NT2/D1 (cell line): ENCODE measurements around the gene AP1G2.

Source experiments
- DNase-seq: peaks from one replicate; pipeline ENCODE4 v3.0.0-alpha.2; 2011; ENCODE audit warnings: low read depth, low spot score
- H3K27me3 ChIP-seq: 2 replicates; pipeline ENCODE4 v1.6.0; 2011; ENCODE audit warnings: mild to moderate bottlenecking; ENCODE audit not compliant: insufficient read length, insufficient read depth
- H3K36me3 ChIP-seq: 2 replicates; pipeline ENCODE4 v1.6.1; 2011; ENCODE audit warnings: mild to moderate bottlenecking, low read length, mixed read lengths; ENCODE audit not compliant: insufficient read depth, insufficient read length
- H3K4me1 ChIP-seq: 2 replicates; pipeline ENCODE4 v1.5.1; 2011; ENCODE audit not compliant: insufficient read depth, insufficient read length
- H3K4me3 ChIP-seq: 2 replicates; pipeline ENCODE4 v1.5.1; 2011; ENCODE audit warnings: low read depth; ENCODE audit not compliant: insufficient read length
- H3K9ac ChIP-seq: 2 replicates; pipeline ENCODE4 v1.6.0; 2011; ENCODE audit warnings: low read depth; ENCODE audit not compliant: insufficient read length
- H3K9me3 ChIP-seq: 2 replicates; pipeline ENCODE4 v1.5.1; 2011; ENCODE audit warnings: mild to moderate bottlenecking, low read length; ENCODE audit not compliant: insufficient read depth
- SUZ12 ChIP-seq: IDR thresholded peaks from 2 replicates; pipeline ENCODE4 v1.6.1; 2011; ENCODE audit not compliant: insufficient read length, insufficient read depth; ENCODE audit errors: extremely low read depth
- YY1 ChIP-seq: IDR thresholded peaks from 2 replicates; pipeline ENCODE4 v1.6.1; 2011; ENCODE audit not compliant: insufficient read length, insufficient read depth
- ZNF274 ChIP-seq: IDR thresholded peaks from 2 replicates; pipeline ENCODE4 v1.6.1; 2011; ENCODE audit warnings: mild to moderate bottlenecking, low read depth, low read length

Gene AP1G2

GRCh38 chr14:23513005-23513817 lies 54.4 kb downstream of the AP1G2 start:
- Histone ChIP-seq H3K9me3 (no peaks in the 10 kb centered on the region), H3K9ac (no peak overlapping the region), H3K4me1 (peaks cover 2% of the 10 kb centered on the region), H3K27me3 (no peaks in the 10 kb centered on the region), H3K4me3 (no peak overlapping the region), H3K36me3 (peaks cover 7% of the 10 kb centered on the region)
- TF ChIP-seq YY1 = no peak
- no peak for TF ChIP-seq ZNF274
- TF ChIP-seq SUZ12 = no peak
- DNase-seq = no peak

GRCh38 chr14:23512156-23512555 lies 55.4 kb downstream of the AP1G2 start:
- no peak overlapping the region for H3K9ac ChIP-seq
- no peak for DNase-seq
- no peak overlapping the region for H3K4me3 ChIP-seq
- H3K36me3 ChIP-seq = peaks cover 7% of the 10 kb centered on the region
- H3K4me1 ChIP-seq = peaks cover 2% of the 10 kb centered on the region
- no peak for TF ChIP-seq YY1
- no peak for TF ChIP-seq SUZ12
- no peak for TF ChIP-seq ZNF274
- no peaks in the 10 kb centered on the region for H3K9me3 ChIP-seq
- no peaks in the 10 kb centered on the region for H3K27me3 ChIP-seq
